Activated CD4-positive, alpha-beta T cell treated with anti-CD3 and anti-CD28 coated beads, Interleukin-2, Interleukin-6, amounts not matched to agents 100 ng/mL and 50 ng/mL, durations not matched to agents 16 hours and 8 hours (primary cell): ENCODE data around the gene RAD51.
A peak's percentile ranks its signal among the peaks of the same experiment; 100 is the strongest.
"Not testable (repeated sequence)": the region's sequence is repeated elsewhere in the genome, so short reads cannot be mapped to it uniquely, and the experiment has no call there.

Experiments used
- DNase-seq: peaks from one replicate; pipeline ENCODE4 v3.0.0-alpha.2; 2020

The RAD51 gene

GRCh38 chr15:40694688-40695468, at the start of gene RAD51:
RAD51 (plus strand) TSS chr15:40695174; CDS start chr15:40698759, 3,585 bp downstream.
- DNase-seq: peak; percentile 96

DNA sequence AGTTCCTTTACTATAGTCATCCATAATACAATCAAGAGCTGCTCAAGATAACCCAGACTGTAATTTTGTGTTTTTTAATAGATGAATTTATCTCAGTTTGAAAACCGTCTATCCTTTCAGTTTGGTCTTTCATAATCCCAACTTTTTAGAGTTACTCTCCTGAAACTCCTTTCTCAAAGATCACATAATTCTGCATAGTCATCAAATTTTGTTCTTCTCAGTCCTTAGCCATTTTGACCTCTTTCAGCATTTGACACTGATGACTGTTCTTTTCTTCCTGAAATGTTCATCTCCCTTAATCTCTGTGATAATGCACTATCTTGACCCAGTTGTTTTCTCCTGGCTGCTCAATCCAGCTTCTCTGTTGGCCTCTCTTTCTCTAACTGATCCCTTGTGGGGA, 47.5 kb upstream of the RAD51 start:
- DNase-seq: no peak

GRCh38 chr15:40650479-40650878, 44.5 kb upstream of the RAD51 start:
- DNase-seq: no peak

GRCh38 chr15:40660686-40661085, 34.3 kb upstream of the RAD51 start:
- no peak for DNase-seq

DNA sequence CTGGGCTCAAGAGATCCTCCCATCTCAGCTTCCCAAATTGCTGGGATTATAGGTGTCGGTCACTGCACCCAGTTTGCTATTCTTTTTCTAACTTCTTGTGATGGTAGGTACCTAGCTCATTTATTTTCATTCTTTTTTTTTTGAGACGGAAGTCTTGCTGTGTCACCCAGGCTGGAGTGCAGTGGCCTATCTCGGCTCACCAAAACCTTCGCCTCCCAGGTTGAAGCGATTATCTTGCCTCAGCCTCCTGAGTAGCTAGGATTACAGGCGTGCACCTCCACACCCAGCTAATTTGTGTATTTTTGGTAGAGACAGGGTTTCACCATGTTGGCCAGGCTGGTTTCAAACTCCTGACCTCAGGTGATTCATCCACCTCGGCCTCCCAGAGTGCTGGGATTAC, 30.1 kb upstream of the RAD51 start:
- DNase-seq: no peak

DNA sequence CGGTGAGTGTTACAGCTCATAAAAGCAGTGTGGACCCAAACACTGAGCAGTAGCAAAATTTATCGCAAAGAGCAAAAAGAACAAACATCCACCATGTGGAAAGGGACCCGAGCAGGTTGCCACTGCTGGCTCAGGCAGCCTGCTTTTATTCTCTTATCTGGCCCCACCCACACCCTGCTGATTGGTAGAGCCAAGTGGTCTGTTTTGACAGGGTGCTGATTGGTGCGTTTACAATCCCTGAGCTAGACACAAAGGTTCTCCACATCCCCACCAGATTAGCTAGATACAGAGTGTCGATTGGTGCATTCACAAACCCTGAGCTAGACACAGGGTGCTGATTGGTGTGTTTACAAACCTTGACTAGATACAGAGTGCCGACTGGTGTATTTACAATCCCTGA, 18.7 kb upstream of the RAD51 start:
- DNase-seq: not testable (repeated sequence)

GRCh38 chr15:40676906-40677305, 18.1 kb upstream of the RAD51 start:
- not testable (repeated sequence) for DNase-seq

GRCh38 chr15:40680151-40680550, 14.8 kb upstream of the RAD51 start:
- no peak for DNase-seq

GRCh38 chr15:40680959-40681358, 14.0 kb upstream of the RAD51 start:
- DNase-seq: not testable (repeated sequence)

DNA sequence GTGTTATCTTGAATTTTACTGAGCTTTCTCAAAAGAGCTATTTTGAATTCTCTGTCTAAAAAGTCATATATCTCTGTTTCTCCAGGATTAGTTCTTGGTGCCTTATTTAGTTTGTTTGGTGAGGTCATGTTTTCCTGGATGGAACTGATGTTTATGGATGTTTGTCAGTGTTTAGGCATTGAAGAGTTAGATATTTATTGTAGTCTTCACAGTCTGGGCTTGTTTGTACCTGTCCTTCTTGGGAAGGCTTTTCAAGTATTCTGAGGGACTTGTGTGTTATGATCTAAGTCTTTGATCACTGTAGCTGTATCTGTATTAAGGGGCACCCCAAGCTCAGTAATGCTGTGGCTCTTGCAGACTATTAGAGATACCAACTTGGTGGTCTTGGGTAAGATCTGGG, 10.6 kb upstream of the RAD51 start:
- no peak for DNase-seq

DNA sequence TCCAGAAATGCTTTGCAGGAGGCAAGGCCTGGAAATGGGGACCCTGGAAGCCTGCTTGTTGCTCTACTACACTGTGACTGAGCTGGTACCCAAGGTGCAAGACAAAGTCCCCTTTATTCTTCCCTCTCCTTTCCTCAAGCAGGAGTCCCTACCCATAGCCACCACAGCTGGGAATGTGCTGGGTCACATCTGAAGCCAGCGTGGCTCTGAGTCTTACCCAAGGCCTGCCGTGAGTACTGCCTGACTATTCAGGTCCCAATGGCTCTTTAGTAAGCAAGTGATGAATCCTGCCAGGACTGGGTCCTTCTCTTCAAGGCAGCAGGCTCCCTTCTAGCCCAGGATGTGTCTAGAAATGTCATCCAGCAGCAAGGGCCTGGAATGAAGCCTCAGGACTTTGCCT, 9.6 kb upstream of the RAD51 start:
- DNase-seq: no peak

GRCh38 chr15:40688932-40689799, 5.8 kb upstream of the RAD51 start:
- no peak for DNase-seq

DNA sequence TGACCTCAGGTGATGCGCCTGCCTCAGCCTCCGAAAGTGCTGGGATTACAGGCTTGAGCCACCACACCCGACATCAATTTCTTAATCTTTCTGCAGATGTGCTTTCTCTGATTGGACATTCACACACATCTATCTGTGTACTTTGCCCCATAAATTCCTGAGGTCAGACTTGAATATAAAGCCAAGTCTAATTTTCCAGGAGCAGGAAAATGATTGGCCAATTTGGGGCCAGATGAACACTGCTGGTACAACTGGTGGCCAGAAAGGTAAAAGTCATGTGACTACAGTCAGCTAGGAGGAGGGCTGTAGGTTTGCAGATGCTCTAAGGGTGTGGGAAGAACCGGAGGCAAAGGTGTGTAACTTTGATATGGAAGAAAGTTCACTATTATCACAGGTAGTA, 3.2 kb upstream of the RAD51 start:
- DNase-seq: no peak

GRCh38 chr15:40693904-40694687, 878 bp upstream of the RAD51 start:
- DNase-seq: no peak

DNA sequence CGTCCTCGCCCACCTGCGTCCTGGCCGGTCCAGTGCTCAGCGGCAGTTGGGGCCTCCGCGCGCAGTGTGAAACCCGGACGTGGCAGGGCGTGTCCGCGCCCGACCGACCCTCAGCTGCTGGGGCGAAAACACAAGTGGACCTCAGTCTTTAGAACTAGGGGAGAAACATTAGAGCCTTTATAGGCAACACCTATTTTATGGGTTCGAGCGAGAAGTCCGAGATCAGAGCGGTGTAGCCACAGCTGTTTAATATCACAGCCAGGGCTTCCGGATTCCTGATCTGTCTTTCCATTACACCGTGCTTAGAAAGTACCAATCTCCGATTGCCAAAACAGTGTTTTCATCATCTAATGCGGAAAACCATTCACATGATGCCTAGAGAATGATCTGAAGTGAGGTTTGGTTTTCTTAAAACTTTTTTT, 506 bp downstream of the RAD51 start:
- peak; percentile 39 for DNase-seq

DNA sequence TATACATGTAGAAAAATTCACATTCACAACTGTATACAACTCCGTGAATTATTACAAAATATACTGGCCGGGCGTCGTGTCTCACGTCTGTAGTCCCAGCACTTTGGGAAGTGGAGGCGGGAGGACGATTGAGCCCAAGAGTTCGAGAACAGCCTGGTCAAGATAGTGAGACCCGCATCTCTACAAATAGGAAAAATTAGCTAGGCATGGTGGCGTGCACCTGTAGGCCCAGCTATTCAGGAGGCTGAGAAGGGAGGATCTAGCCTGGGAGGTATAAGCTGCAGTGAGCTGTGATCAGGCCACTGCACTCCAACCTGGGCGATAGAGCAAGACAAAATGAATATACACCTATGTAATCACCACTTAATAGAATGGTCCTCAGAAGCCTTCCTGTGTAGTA, 1.3 kb downstream of the RAD51 start:
- peak; percentile 11 for DNase-seq

GRCh38 chr15:40697916-40698315, 2.9 kb downstream of the RAD51 start:
- DNase-seq: no peak

DNA sequence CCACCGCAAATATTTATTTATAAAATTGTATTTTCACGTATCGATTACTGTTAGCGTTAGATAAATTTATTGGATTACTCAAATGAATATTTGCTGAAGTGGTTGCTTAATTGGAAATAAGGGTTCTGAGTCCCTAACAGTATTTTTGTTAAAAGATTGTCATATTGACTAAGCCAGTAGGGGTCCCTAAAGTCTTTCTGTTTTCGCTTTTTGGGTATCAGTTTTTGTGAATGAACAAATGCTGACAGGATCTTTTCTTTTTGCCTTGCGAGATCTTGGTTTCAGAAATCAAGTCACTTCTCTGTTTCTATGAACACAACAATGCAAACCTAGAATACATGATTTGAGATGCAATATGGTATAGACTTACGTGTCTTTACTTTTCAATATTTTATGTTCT, 7.1 kb downstream of the RAD51 start:
- DNase-seq: peak; percentile 7

GRCh38 chr15:40706121-40706520, 11.1 kb downstream of the RAD51 start:
- DNase-seq: no peak

DNA sequence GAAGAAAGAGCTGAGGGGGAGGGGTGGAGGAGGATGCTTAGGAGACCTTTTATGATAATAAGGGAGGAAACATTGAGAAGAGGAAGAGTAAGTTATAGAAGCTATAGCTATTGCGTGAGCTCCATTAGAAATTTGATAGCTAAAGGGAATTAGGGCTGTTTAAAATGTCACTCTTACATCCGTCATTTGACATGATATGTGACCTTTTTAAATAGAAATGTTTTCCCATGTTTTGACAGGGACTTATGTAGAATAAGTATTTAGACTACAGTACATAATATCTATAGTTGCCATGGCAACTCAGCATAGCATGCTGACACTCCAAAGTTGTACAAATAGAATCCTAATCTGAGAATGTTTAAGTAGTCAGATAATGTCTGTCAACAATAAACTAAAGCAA, 19.2 kb downstream of the RAD51 start:
- DNase-seq: no peak

GRCh38 chr15:40716165-40716564, 21.2 kb downstream of the RAD51 start:
- DNase-seq: no peak

DNA sequence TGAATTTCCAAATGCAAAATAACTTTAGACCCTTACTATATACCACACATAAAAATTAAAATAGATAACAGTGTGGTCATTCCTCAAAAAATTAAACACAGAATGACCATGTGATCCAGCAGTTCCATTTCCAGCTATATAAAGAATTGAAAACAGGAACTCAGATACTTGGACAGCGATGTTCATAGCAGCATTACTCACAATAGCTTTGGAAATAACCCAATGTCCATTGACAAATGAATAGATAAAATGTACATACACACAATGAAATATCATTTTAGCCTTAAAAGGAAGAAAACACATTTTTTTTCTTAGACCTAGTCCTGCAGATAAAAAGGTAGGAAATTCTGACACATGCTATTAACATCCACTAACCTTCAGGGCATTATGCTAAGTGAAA, 26.7 kb downstream of the RAD51 start:
- DNase-seq: no peak

DNA sequence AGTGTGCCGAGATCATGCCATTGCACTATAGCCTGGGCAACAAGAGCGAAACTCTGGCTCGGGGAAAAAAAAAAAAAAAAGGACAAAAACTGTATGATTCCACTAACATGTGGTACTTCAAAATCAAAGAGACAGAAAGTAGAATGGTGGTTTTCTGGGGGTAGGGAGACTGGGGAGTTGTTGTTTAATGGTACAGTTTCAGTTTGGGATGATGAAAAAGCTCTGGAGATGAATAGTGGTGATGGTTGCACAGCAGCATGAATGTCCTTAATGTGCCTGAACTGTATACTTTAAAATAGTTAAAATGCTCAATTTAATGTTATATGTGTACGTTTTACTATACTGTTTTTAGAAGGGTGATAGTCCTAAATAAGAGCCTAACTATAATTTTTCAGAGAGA, 27.4 kb downstream of the RAD51 start:
- no peak for DNase-seq
